ENCODE results near the gene NOP10.

DNA sequence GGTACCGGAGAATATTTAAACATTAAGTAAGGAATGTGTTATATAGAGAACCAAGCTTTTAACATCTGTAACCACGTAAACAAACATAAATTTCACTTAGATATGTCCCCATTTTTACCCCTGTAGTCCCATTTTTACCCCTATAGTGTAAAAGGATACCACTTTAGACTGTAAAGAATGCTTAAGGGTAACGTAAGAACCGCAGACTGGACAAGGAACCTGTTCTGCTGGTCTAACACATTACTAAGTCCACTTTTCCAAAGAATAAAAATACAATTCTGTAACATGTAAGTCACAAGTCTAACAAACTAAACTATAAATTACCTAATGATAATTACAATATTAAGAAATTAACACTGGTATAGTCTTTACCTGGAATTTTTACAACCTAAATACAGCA is 8.3 kb downstream of the NOP10 start:
- TF ChIP-seq POLR2A (IDR thresholded peaks at IDR 0.05) (no peak), EP300 (IDR thresholded peaks at IDR 0.05) (no peak)
- TF ChIP-seq, protein P1, sequence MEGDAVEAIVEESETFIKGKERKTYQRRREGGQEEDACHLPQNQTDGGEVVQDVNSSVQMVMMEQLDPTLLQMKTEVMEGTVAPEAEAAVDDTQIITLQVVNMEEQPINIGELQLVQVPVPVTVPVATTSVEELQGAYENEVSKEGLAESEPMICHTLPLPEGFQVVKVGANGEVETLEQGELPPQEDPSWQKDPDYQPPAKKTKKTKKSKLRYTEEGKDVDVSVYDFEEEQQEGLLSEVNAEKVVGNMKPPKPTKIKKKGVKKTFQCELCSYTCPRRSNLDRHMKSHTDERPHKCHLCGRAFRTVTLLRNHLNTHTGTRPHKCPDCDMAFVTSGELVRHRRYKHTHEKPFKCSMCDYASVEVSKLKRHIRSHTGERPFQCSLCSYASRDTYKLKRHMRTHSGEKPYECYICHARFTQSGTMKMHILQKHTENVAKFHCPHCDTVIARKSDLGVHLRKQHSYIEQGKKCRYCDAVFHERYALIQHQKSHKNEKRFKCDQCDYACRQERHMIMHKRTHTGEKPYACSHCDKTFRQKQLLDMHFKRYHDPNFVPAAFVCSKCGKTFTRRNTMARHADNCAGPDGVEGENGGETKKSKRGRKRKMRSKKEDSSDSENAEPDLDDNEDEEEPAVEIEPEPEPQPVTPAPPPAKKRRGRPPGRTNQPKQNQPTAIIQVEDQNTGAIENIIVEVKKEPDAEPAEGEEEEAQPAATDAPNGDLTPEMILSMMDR (IDR thresholded peaks at IDR 0.05) = no peak

Data from upper lobe of left lung (tissue), 4 donors.